Prostate gland (tissue), 2 donors: ENCODE data around the gene SHQ1.

Experiments used
- CTCF ChIP-seq, 4 experiments: fragments of 200-600 bp in 2 of 4; fragments of 450-650 bp in 2 of 4; sonication (generic) in 2 of 4; IDR thresholded peaks; 1 replicate in 3 of 4; 2 replicates in 1 of 4; pipeline ENCODE4 v1.5.1; 2016 to 2019; ENCODE audit warnings: antibody characterized with exemption in 4 of 4, mild to moderate bottlenecking in 2 of 4, moderate library complexity in 2 of 4
- POLR2A ChIP-seq: fragments of 450-650 bp; IDR thresholded peaks from one replicate; pipeline ENCODE4 v1.6.1; 2016; ENCODE audit warnings: antibody characterized with exemption, mild to moderate bottlenecking

GRCh38 chr3:72722930-72723726 is 125.1 kb downstream of the SHQ1 start:
- TF ChIP-seq CTCF (IDR thresholded peaks at IDR 0.05) (peak in 1 of 4 experiments; percentile 4), POLR2A (no peak)
